Neural cell (in vitro differentiated cells): ENCODE data around the gene SH3PXD2B.

Experiments used
- CTCF ChIP-seq: fragments of 450-650 bp; IDR thresholded peaks from 2 replicates; pipeline ENCODE4 v1.5.1; 2014; ENCODE audit warnings: antibody characterized with exemption, mild to moderate bottlenecking, moderate library complexity; ENCODE audit not compliant: poor library complexity, severe bottlenecking
- REST ChIP-seq: IDR thresholded peaks from 2 replicates; pipeline ENCODE4 v1.6.1; 2012; ENCODE audit warnings: borderline replicate concordance

- peak; percentile 87 for TF ChIP-seq CTCF
- TF ChIP-seq REST: no peak
Measured at GRCh38 chr5:172293054-172293744, 161.1 kb downstream of the SH3PXD2B start.
